Heart left ventricle (tissue), 16 donors: Measurements from ENCODE around the gene MAML3. TPM values are rescaled to one million over a fixed set of nuclear protein-coding genes. Genes with fewer than 3 reads are reported as not detected.
A peak's percentile ranks its signal among the peaks of the same experiment; 100 is the strongest.

Source experiments
- ATAC-seq, 4 donors: fragments of 200-7000 bp; cut with Tn5 transposase; one replicate each; pipeline ENCODE4 v1.9.1; 2020 to 2022; ENCODE audit warnings: moderate library complexity in 4 of 4, mild to moderate bottlenecking in 3 of 4, moderate number of reproducible peaks in 1 of 4
- DNase-seq, 5 donors: peaks; one replicate each; pipeline ENCODE4 v3.0.0-alpha.2; 2020
- H3K27ac ChIP-seq, 12 donors: fragments of 200-600 bp; sonication (generic) in 4 of 12; one replicate each; pipeline versions ENCODE4 v1.5.0 to v1.8.0; 2016 to 2022; ENCODE audit warnings: mild to moderate bottlenecking in 2 of 12
- H3K27me3 ChIP-seq, 9 donors: fragments of 200-600 bp; sonication (generic) in 2 of 9; one replicate each; pipeline versions ENCODE4 v1.5.1 to v1.8.0; 2016 to 2022; ENCODE audit warnings: mild to moderate bottlenecking in 3 of 9
- H3K36me3 ChIP-seq, 9 donors: fragments of 200-600 bp; sonication (generic) in 2 of 9; one replicate each; pipeline versions ENCODE4 v1.5.0 to v1.8.0; 2018 to 2022; ENCODE audit warnings: mild to moderate bottlenecking in 2 of 9
- H3K4me1 ChIP-seq, 12 donors: fragments of 200-600 bp; sonication (generic) in 4 of 12; one replicate each; pipeline versions ENCODE4 v1.5.0 to v1.8.0; 2016 to 2022; ENCODE audit warnings: mild to moderate bottlenecking in 3 of 12
- H3K4me3 ChIP-seq, 12 donors: fragments of 200-600 bp; sonication (generic) in 4 of 12; one replicate each; pipeline versions ENCODE4 v1.5.0 to v1.8.0; 2017 to 2022; ENCODE audit warnings: mild to moderate bottlenecking in 9 of 12, moderate library complexity in 4 of 12
- H3K9me3 ChIP-seq, 12 donors: fragments of 200-600 bp; sonication (generic) in 4 of 12; one replicate each; pipeline versions ENCODE4 v1.5.0 to v1.8.0; 2016 to 2022; ENCODE audit warnings: mild to moderate bottlenecking in 1 of 12
- POLR2A ChIP-seq, 2 donors: fragments of 450-650 bp; IDR thresholded peaks; one replicate each; pipeline ENCODE4 v1.6.1; 2017; ENCODE audit warnings: antibody characterized with exemption in 2 of 2, mild to moderate bottlenecking in 2 of 2, moderate library complexity in 2 of 2
- WGBS, 4 donors: extraction: QIAGEN DNeasy Blood & Tissue Kit in 2 of 4; methylation state at CpG; one replicate each; pipeline versions ENCODE4 v1.1.5 to v1.1.7; 2013 to 2018; 5-methylcytosine and 5-hydroxymethylcytosine counted together
- intact Hi-C, 10 donors: fragments of 100-400 bp; cut with DNase I; formaldehyde crosslinking; loops; one replicate each; pipeline versions ENCODE4 v1.11.1 to v1.14.2; 2022
- polyA plus RNA-seq, 2 donors: library from polyadenylated mRNA; stranded (reverse); fragments of 200-250 nt; gene quantifications; one replicate each; pipeline ENCODE4 v1.2.3, GENCODE V29; 2013
- total RNA-seq, 9 donors: library from RNA; depleted of rRNA in 2 of 9; stranded (reverse); fragments of >200 nt in 2 of 9; fragmentation: NEBNext Ultra II Directional in 3 of 9; extraction: Animal tissue kit (Norgen Biotek cat#: 25700) in 3 of 9; gene quantifications; one replicate each; pipeline versions ENCODE4 v1.1.0 to v1.2.4, GENCODE V29; 2016 to 2023
- TF ChIP-seq, protein P1 (sequence below), 12 donors: fragments of 200-600 bp; sonication (generic) in 4 of 12; IDR thresholded peaks; one replicate each; pipeline versions ENCODE4 v1.5.0 to v1.8.0; 2018 to 2022; ENCODE audit warnings: antibody characterized with exemption in 12 of 12, mild to moderate bottlenecking in 5 of 12
- donor health status: ischemic (EF 13 %, LVEDD 7.1; RV severe dilation, severe dysfunction).
- donor health status: healthy with polysubstance abuse.
- donor health status: DM: no; HTN: yes; CAD: no.
- donor health status: DM: no; HTN: no; CAD: no.
- donor health status: ischemic (EF 25% LVEDD 6.9; RV normal size, moderate dysfunction).
- donor health status: ischemic (EF 25% LVEDD 5.7; RV mildly dilated, moderate dysfunction).
- donor health status: healthy.
- donor health status: DM: yes; HTN: yes; CAD: no.
- donor health status: ischemic (EF 35%, LVEDD 5.7; RV mildly dilated, moderate dysfunction).
- donor health status: nonischemic (EF 11% LVEDD 7.7; RV severe dilation, severe dysfunction).
- donor health status: DM: yes; HTN: yes; CAD: no.
- donor health status: PGD.
- donor health status: ischemic (EF 29% LVEDD 5.4; RV normal size, mild dysfunction).
- donor health status: nonischemic (EF 23%, LVEDD 6.1; RV moderate dilation, normal function).

The MAML3 gene
- total and polyA plus RNA-seq, 11 donors, result 0.76 to 5.9 (median 2.4) TPM

DNA sequence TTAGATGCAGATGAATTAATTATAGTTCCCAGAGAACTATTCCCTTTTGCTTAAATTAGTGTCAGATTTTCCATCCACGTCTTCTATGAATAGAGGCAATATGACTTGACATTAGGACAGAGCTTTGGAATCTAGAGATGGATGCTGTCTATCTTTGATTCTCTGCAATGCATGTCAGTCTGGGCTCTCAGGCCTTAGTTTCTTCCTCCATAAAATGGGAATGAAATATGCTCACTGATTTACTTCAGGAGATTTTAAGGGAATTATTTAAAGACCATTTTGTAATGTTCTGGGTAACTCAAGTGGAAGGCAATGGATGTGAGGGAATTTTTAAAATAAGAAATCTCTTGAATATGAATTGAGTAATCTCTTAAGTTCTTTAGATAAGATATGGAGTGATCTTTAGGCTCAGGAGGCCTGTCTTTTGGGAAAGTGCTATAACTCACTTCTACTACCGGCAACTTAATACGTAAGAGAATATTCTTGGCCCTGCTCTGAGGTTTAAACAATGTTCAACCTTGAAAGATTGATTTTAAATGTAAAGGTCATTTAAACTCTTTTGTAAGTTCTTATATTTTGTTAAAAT, 459.4 kb downstream of the MAML3 start:
- peaks cover 0 to 30% (median 10%) of the 10 kb centered on the region in 12 donors for H3K4me1 ChIP-seq
- H3K27ac ChIP-seq, result no peak overlapping the region
- H3K9me3 ChIP-seq, result peaks cover 0 to 10% (median 0%) of the 10 kb centered on the region in 12 donors
- no peak for DNase-seq
- no peak for ATAC-seq
- intact Hi-C loops, result no loop called here
- no peaks in the 10 kb centered on the region for H3K27me3 ChIP-seq
- WGBS, 4 donors, result 80 to 93% (median 83%) methylated on average over 3 of the region's 3 CpGs
- peaks cover 0 to 34% (median 19%) of the 10 kb centered on the region in 9 donors for H3K36me3 ChIP-seq
- H3K4me3 ChIP-seq, result no peak overlapping the region
- TF ChIP-seq, protein P1, sequence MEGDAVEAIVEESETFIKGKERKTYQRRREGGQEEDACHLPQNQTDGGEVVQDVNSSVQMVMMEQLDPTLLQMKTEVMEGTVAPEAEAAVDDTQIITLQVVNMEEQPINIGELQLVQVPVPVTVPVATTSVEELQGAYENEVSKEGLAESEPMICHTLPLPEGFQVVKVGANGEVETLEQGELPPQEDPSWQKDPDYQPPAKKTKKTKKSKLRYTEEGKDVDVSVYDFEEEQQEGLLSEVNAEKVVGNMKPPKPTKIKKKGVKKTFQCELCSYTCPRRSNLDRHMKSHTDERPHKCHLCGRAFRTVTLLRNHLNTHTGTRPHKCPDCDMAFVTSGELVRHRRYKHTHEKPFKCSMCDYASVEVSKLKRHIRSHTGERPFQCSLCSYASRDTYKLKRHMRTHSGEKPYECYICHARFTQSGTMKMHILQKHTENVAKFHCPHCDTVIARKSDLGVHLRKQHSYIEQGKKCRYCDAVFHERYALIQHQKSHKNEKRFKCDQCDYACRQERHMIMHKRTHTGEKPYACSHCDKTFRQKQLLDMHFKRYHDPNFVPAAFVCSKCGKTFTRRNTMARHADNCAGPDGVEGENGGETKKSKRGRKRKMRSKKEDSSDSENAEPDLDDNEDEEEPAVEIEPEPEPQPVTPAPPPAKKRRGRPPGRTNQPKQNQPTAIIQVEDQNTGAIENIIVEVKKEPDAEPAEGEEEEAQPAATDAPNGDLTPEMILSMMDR (IDR thresholded peaks at IDR 0.05), result no peak
- no peak for TF ChIP-seq POLR2A (IDR thresholded peaks at IDR 0.05)

DNA sequence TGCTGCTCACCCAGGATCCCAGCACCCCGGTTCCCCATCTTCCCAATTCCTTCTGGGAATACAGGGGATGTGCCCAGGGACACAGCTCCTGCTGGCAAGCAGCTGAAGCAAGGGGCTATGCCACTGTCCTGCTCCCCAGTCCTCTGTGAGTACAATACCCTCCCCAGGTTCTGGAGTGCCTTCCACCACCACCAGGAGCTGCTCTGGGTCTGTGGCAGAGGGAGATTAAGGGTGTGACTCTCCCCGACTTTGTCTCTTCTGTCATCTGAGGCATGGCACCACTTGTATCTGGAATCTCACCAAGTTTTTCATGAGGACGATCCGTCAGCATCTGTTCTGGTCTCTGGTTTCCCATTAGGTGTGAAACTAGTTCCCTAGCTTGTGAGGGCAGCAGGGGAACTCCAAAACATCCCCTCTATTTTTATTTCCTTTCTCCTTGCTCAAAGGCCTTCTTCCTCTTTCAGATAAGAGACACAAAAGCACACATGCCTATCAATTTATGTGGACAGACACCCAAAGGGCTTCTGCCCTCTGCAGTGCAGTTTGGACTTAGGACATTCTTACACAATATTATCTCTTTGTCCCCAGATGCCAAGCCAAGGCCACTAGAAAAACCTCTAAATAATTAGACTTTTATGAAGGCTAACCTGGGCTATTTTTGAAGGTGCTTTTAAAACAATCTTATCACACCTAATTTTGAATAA, 461.5 kb downstream of the MAML3 start:
- peaks cover 0 to 10% (median 0%) of the 10 kb centered on the region in 12 donors for H3K9me3 ChIP-seq
- ATAC-seq (peak; percentile 57 to 89 (median 85)), DNase-seq (peak in 4 of 5 donors; percentile 25 to 45 (median 34))
- intact Hi-C loops, result no loop called here
- no peak overlapping the region for H3K4me3 ChIP-seq
- peaks cover 0 to 34% (median 15%) of the 10 kb centered on the region in 12 donors for H3K4me1 ChIP-seq
- TF ChIP-seq, protein P1 (IDR thresholded peaks at IDR 0.05), result peak in 9 of 12 donors; percentile 22 to 50 (median 35)
- TF ChIP-seq POLR2A (IDR thresholded peaks at IDR 0.05), result no peak
- peaks cover 0 to 29% (median 11%) of the 10 kb centered on the region in 9 donors for H3K36me3 ChIP-seq
- peak overlapping the region in 7 of 12 donors; percentile 9 to 66 (median 28) for H3K27ac ChIP-seq
- no peaks in the 10 kb centered on the region for H3K27me3 ChIP-seq
- 29 to 35% (median 33%) methylated on average over 4 of the region's 4 CpGs for WGBS, 4 donors

DNA sequence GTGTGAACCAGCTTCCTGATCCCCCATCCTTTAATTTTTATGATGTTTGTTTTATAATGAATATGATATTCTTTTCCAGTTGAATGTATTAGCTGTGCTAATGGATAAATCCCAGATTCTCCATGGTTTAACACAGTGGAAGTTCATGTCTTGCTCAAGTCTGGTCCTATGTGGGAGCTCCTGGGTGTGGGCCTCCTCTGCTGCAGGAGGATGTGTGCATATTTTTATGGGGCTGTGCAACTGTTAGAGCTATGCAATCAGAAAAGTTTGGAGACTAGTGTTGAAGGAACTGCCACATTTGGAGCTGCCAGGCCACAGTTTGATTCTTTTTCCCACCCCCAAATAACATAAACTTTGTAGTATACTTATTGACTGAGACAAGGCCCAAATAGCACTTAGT, 463.6 kb downstream of the MAML3 start:
- Histone ChIP-seq H3K9me3 (no peaks in the 10 kb centered on the region), H3K4me3 (no peak overlapping the region), H3K27ac (no peak overlapping the region), H3K27me3 (no peaks in the 10 kb centered on the region), H3K36me3 (peaks cover 0 to 20% (median 5%) of the 10 kb centered on the region in 9 donors), H3K4me1 (peaks cover 0 to 53% (median 29%) of the 10 kb centered on the region in 12 donors)
- TF ChIP-seq POLR2A (IDR thresholded peaks at IDR 0.05), result no peak
- TF ChIP-seq, protein P1 (IDR thresholded peaks at IDR 0.05), result no peak
- ATAC-seq (no peak), DNase-seq (no peak)
- intact Hi-C loops, result no loop called here

DNA sequence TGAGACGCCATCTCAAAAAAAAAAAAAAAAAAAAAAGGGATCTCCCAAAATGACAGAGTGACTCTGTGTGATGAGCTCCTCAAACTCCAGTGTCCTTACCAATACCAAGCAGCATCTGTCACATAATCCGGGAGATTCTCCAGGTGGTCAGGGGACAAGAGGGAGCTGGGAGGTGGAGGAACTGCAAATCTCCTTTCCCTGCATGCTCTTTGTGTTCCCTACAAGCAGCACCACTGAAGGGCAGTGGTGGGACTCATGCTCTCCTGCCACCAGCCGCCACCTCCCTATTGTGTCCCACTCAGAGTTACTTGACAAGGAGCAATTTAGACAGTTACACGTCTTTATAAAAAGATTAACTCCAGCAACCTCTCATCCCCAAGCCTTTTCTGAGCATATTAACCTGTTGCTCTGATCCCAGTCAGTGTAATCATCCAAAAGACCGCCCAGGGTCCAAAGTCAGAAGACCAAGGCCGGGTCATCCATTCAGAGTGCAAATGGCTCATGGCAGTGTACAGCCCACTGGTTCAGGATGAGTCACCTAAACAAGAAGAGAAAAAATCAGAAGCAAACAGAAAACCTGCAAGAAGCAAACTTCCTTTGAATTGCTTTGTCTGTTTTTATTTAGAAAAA, 464.8 kb downstream of the MAML3 start:
- DNase-seq (no peak), ATAC-seq (no peak)
- no peak overlapping the region for H3K27ac ChIP-seq
- H3K36me3 ChIP-seq, result peaks cover 0 to 23% (median 0%) of the 10 kb centered on the region in 9 donors
- H3K4me1 ChIP-seq, result peaks cover 0 to 53% (median 29%) of the 10 kb centered on the region in 12 donors
- no peaks in the 10 kb centered on the region for H3K9me3 ChIP-seq
- H3K4me3 ChIP-seq, result no peak overlapping the region
- no peak for TF ChIP-seq POLR2A (IDR thresholded peaks at IDR 0.05)
- TF ChIP-seq, protein P1 (IDR thresholded peaks at IDR 0.05), result no peak
- intact Hi-C loops, result no loop called here
- 93 to 98% (median 94%) methylated on average over 6 of the region's 6 CpGs for WGBS, 4 donors
- no peaks in the 10 kb centered on the region for H3K27me3 ChIP-seq
